Measurements from ENCODE around the gene ATP9A.

Gene ATP9A

DNA sequence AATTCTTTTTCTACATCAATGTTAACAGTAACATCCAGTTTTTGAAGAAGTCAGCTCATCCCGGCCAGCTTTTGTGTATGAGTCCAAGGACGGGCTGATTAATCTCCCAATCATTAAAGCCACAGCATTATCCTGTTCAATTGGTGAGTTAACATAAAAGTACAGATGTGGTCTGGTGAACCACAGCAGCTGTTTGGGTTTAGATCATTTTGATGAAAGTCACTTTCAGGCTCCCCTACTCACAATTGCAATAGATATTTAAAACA is 156.6 kb downstream of the ATP9A start:
- TF ChIP-seq CTCF (IDR thresholded peaks at IDR 0.05), result no peak
- no peaks in the 10 kb centered on the region for H3K9me3 ChIP-seq (ENCODE audit: control insufficient read depth, low read length)

DNA sequence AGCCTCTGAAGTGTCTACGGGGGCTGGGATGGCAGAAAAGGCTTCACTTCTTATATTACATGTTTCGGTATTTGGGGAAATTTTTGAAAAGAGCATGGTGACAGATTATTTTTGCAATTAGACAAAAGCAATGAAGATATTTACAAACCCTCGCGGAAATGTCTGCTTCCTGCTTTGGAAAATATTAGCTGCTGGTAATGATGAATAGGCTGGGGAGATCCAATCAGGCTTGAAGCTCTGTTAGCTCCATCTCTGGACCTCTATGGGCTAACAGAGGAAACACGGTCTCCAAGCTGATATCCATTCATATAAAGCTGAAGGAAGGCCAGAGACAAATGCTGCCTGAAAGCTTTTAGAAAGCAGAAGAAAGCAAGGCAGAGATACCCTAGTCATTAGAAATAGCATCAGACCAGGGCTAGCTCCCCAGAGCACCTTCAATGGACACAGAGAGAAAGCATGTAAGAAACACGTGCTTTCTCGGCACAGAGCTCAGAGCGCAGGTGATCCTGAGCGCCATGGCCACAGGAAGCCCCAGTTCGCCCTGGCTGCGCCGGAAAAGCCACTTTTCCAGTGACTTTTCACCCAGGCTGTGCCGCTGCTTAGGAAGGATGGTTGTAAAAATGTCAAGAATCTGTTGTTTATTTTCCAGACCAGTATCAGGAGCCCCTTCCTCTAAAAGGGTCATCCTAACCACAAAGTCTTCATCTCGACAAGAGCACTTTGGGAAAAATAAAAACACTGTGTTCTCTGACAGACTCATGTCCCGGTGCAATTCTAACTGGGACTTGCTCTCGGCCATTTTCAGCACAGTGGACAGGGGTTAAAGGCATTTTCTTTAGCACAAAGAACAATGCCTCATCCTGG is 157.2 kb downstream of the ATP9A start:
- no peak overlapping the region for H3K27ac ChIP-seq
- no peak overlapping the region for H3K4me2 ChIP-seq (ENCODE audit: low read length)
- H3K9me3 ChIP-seq (ENCODE audit: control insufficient read depth, low read length), result no peaks in the 10 kb centered on the region
- H2AFZ ChIP-seq, result no peak overlapping the region
- H3K4me1 ChIP-seq, result no peaks in the 10 kb centered on the region
- H3K27me3 ChIP-seq (ENCODE audit: control insufficient read depth, insufficient read depth, low read length), result no peaks in the 10 kb centered on the region
- no peak overlapping the region for H3K9ac ChIP-seq
- H3K79me2 ChIP-seq, result no peaks in the 10 kb centered on the region
- no peak overlapping the region for H3K4me3 ChIP-seq (ENCODE audit: low read depth, low read length)
- TF ChIP-seq CTCF (IDR thresholded peaks at IDR 0.05), result no peak
- H3K36me3 ChIP-seq (ENCODE audit: control insufficient read depth, insufficient read depth, low read length), result no peaks in the 10 kb centered on the region

More for the DNA sequence above, 156.6 kb downstream of the ATP9A start:
- no peaks in the 10 kb centered on the region for H3K36me3 ChIP-seq (ENCODE audit: control insufficient read depth, insufficient read depth, low read length)
- H3K27me3 ChIP-seq (ENCODE audit: control insufficient read depth, insufficient read depth, low read length), result no peaks in the 10 kb centered on the region
- no peaks in the 10 kb centered on the region for H3K4me1 ChIP-seq
- H3K79me2 ChIP-seq, result no peaks in the 10 kb centered on the region
- no peak overlapping the region for H3K4me2 ChIP-seq (ENCODE audit: low read length)
- no peak overlapping the region for H3K27ac ChIP-seq
- H3K9ac ChIP-seq, result no peak overlapping the region
- H2AFZ ChIP-seq, result no peak overlapping the region
- no peak overlapping the region for H3K4me3 ChIP-seq (ENCODE audit: low read depth, low read length)

- Histone ChIP-seq H3K27ac (no peak overlapping the region), H3K4me2 (ENCODE audit: low read length) (no peak overlapping the region), H2AFZ (no peak overlapping the region), H3K4me1 (no peaks in the 10 kb centered on the region), H3K79me2 (no peaks in the 10 kb centered on the region), H3K4me3 (ENCODE audit: low read depth, low read length) (no peak overlapping the region), H3K9me3 (ENCODE audit: control insufficient read depth, low read length) (no peaks in the 10 kb centered on the region), H3K36me3 (ENCODE audit: control insufficient read depth, insufficient read depth, low read length) (no peaks in the 10 kb centered on the region), H3K9ac (no peak overlapping the region), H3K27me3 (ENCODE audit: control insufficient read depth, insufficient read depth, low read length) (no peaks in the 10 kb centered on the region)
- no peak for TF ChIP-seq CTCF (IDR thresholded peaks at IDR 0.05)
Observed at GRCh38 chr20:51610111-51610510, 158.1 kb downstream of the ATP9A start.

DNA sequence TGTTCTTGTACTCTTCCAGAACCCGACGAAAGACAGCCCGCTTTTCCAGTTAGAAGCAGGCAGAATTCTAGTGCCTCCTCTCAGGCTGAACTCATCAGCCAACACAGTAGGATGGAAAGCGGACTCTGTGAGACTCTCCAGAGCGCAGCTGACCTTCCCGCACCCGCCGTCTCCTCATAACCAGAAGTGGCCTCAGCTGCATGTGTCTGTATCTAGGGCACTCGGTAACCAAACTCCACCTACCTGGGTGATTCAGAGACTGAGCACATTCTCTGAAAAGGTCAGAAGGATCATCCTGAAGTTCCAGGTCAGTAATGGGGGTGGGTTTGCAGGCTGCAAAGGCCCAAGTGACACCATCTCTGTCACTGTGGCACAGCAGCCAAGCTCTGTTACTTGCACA is 158.9 kb downstream of the ATP9A start:
- H3K9ac ChIP-seq, result no peak overlapping the region
- H3K79me2 ChIP-seq, result no peaks in the 10 kb centered on the region
- no peak for TF ChIP-seq CTCF (IDR thresholded peaks at IDR 0.05)
- H3K36me3 ChIP-seq (ENCODE audit: control insufficient read depth, insufficient read depth, low read length), result no peaks in the 10 kb centered on the region
- no peak overlapping the region for H3K4me2 ChIP-seq (ENCODE audit: low read length)
- no peak overlapping the region for H3K4me3 ChIP-seq (ENCODE audit: low read depth, low read length)
- no peaks in the 10 kb centered on the region for H3K27me3 ChIP-seq (ENCODE audit: control insufficient read depth, insufficient read depth, low read length)
- no peaks in the 10 kb centered on the region for H3K4me1 ChIP-seq
- no peak overlapping the region for H3K27ac ChIP-seq
- H2AFZ ChIP-seq, result no peak overlapping the region
- H3K9me3 ChIP-seq (ENCODE audit: control insufficient read depth, low read length), result no peaks in the 10 kb centered on the region

- Histone ChIP-seq H3K9ac (no peak overlapping the region), H3K9me3 (ENCODE audit: control insufficient read depth, low read length) (no peaks in the 10 kb centered on the region), H3K79me2 (no peaks in the 10 kb centered on the region), H3K4me3 (ENCODE audit: low read depth, low read length) (no peak overlapping the region), H3K36me3 (ENCODE audit: control insufficient read depth, insufficient read depth, low read length) (no peaks in the 10 kb centered on the region), H3K27me3 (ENCODE audit: control insufficient read depth, insufficient read depth, low read length) (no peaks in the 10 kb centered on the region), H3K4me1 (no peaks in the 10 kb centered on the region), H3K4me2 (ENCODE audit: low read length) (no peak overlapping the region), H3K27ac (no peak overlapping the region), H2AFZ (no peak overlapping the region)
- no peak for TF ChIP-seq CTCF (IDR thresholded peaks at IDR 0.05)
Observed at GRCh38 chr20:51608061-51608460, 160.1 kb downstream of the ATP9A start.

Data from parathyroid adenoma (tissue), 2 donors.